Stimulated activated effector memory CD8-positive, alpha-beta T cell treated with anti-CD3 and anti-CD28 coated beads, Interleukin-12 subunit alpha, Interleukin-12 subunit beta, amount 100 ng/mL, for 72 hours (primary cell): Measurements from ENCODE around the gene DNAJC4.

Source experiments
- ATAC-seq: fragments of 150-1000 bp; cut with Tn5 transposase; 2 replicates; pipeline ENCODE4 v1.10.0; 2021
- DNase-seq, 2 donors: peaks; one replicate each; pipeline ENCODE4 v3.0.0; 2021 to 2022; ENCODE audit warnings: low spot score in 2 of 2
- H3K27ac Mint-ChIP-seq: one replicate; pipeline ENCODE4 v1.8.0; 2022; ENCODE audit warnings: mild to moderate bottlenecking, mixed read lengths
- H3K36me3 Mint-ChIP-seq: one replicate; pipeline ENCODE4 v1.8.0; 2022; ENCODE audit warnings: mild to moderate bottlenecking, mixed read lengths
- H3K4me1 Mint-ChIP-seq: one replicate; pipeline ENCODE4 v1.8.0; 2022; ENCODE audit warnings: mixed read lengths
- H3K4me3 Mint-ChIP-seq: one replicate; pipeline ENCODE4 v1.8.0; 2022; ENCODE audit warnings: mild to moderate bottlenecking, mixed read lengths
- H3K9me3 Mint-ChIP-seq: one replicate; pipeline ENCODE4 v1.8.0; 2022; ENCODE audit warnings: mixed read lengths

The DNAJC4 gene

GRCh38 chr11:64253043-64253442 lies 22.7 kb downstream of the DNAJC4 start:
- Mint-ChIP-seq H3K36me3 (peaks cover 28% of the 10 kb centered on the region), H3K9me3 (no peaks in the 10 kb centered on the region), H3K27ac (no peak overlapping the region), H3K4me3 (peak overlapping the region; percentile 94), H3K4me1 (peaks cover 22% of the 10 kb centered on the region)
- ATAC-seq (no peak), DNase-seq (no peak)

- ATAC-seq = no peak
- Mint-ChIP-seq H3K4me3 (no peak overlapping the region), H3K4me1 (peaks cover 20% of the 10 kb centered on the region), H3K9me3 (no peaks in the 10 kb centered on the region), H3K36me3 (peaks cover 31% of the 10 kb centered on the region), H3K27ac (peak overlapping the region; percentile 70)
- DNase-seq = no peak
Measured at GRCh38 chr11:64253481-64253880, 23.1 kb downstream of the DNAJC4 start.

- H3K4me3 Mint-ChIP-seq = no peak overlapping the region
- H3K36me3 Mint-ChIP-seq = peaks cover 29% of the 10 kb centered on the region
- H3K4me1 Mint-ChIP-seq = peaks cover 24% of the 10 kb centered on the region
- peak overlapping the region; percentile 70 for H3K27ac Mint-ChIP-seq
- DNase-seq (no peak), ATAC-seq (no peak)
- H3K9me3 Mint-ChIP-seq = no peaks in the 10 kb centered on the region
Measured at GRCh38 chr11:64254326-64254725, 24.0 kb downstream of the DNAJC4 start.

- Mint-ChIP-seq H3K9me3 (no peaks in the 10 kb centered on the region), H3K4me1 (peaks cover 34% of the 10 kb centered on the region), H3K4me3 (no peak overlapping the region), H3K36me3 (peaks cover 40% of the 10 kb centered on the region), H3K27ac (no peak overlapping the region)
- DNase-seq (no peak), ATAC-seq (no peak)
Measured at GRCh38 chr11:64255135-64256128, 25.1 kb downstream of the DNAJC4 start.

- Mint-ChIP-seq H3K9me3 (no peaks in the 10 kb centered on the region), H3K36me3 (peaks cover 47% of the 10 kb centered on the region), H3K4me3 (no peak overlapping the region), H3K27ac (no peak overlapping the region), H3K4me1 (peaks cover 30% of the 10 kb centered on the region)
- ATAC-seq (no peak), DNase-seq (no peak)
Measured at GRCh38 chr11:64256300-64256699, 26.0 kb downstream of the DNAJC4 start.

- Mint-ChIP-seq H3K4me3 (no peak overlapping the region), H3K27ac (no peak overlapping the region), H3K36me3 (peaks cover 55% of the 10 kb centered on the region), H3K4me1 (peaks cover 28% of the 10 kb centered on the region), H3K9me3 (no peaks in the 10 kb centered on the region)
- ATAC-seq = no peak
- DNase-seq = no peak
Measured at GRCh38 chr11:64258356-64258755, 28.0 kb downstream of the DNAJC4 start.

- ATAC-seq = no peak
- Mint-ChIP-seq H3K4me1 (peaks cover 23% of the 10 kb centered on the region), H3K27ac (peak overlapping the region; percentile 90), H3K36me3 (peaks cover 55% of the 10 kb centered on the region), H3K9me3 (no peaks in the 10 kb centered on the region), H3K4me3 (no peak overlapping the region)
- no peak for DNase-seq
Measured at GRCh38 chr11:64258946-64259532, 28.7 kb downstream of the DNAJC4 start.

GRCh38 chr11:64259533-64260067 lies 29.3 kb downstream of the DNAJC4 start:
- Mint-ChIP-seq H3K9me3 (no peaks in the 10 kb centered on the region), H3K4me3 (peak overlapping the region; percentile 31), H3K4me1 (peaks cover 22% of the 10 kb centered on the region), H3K36me3 (peaks cover 55% of the 10 kb centered on the region), H3K27ac (peak overlapping the region; percentile 90)
- DNase-seq (no peak), ATAC-seq (peak; percentile 49)

- ATAC-seq = peak; percentile 56
Measured at GRCh38 chr11:64260147-64260708, 29.9 kb downstream of the DNAJC4 start.

GRCh38 chr11:64261556-64262080 lies 31.3 kb downstream of the DNAJC4 start:
- no peak for DNase-seq
- H3K27ac Mint-ChIP-seq = no peak overlapping the region
- peaks cover 22% of the 10 kb centered on the region for H3K4me1 Mint-ChIP-seq
- no peak overlapping the region for H3K4me3 Mint-ChIP-seq
- H3K9me3 Mint-ChIP-seq = no peaks in the 10 kb centered on the region
- H3K36me3 Mint-ChIP-seq = peaks cover 47% of the 10 kb centered on the region
- no peak for ATAC-seq

More at GRCh38 chr11:64260147-64260708, 29.9 kb downstream of the DNAJC4 start:
- no peak for DNase-seq
- H3K4me3 Mint-ChIP-seq = peak overlapping the region; percentile 31
- H3K9me3 Mint-ChIP-seq = no peaks in the 10 kb centered on the region
- H3K4me1 Mint-ChIP-seq = peaks cover 22% of the 10 kb centered on the region
- H3K27ac Mint-ChIP-seq = peak overlapping the region; percentile 90
- H3K36me3 Mint-ChIP-seq = peaks cover 55% of the 10 kb centered on the region

- no peaks in the 10 kb centered on the region for H3K9me3 Mint-ChIP-seq
- H3K27ac Mint-ChIP-seq = peak overlapping the region; percentile 23
- DNase-seq (no peak), ATAC-seq (no peak)
- H3K4me1 Mint-ChIP-seq = peaks cover 23% of the 10 kb centered on the region
- no peak overlapping the region for H3K4me3 Mint-ChIP-seq
- H3K36me3 Mint-ChIP-seq = peaks cover 45% of the 10 kb centered on the region
Measured at GRCh38 chr11:64262271-64263002, 32.1 kb downstream of the DNAJC4 start.

- Mint-ChIP-seq H3K4me3 (no peak overlapping the region), H3K36me3 (peaks cover 45% of the 10 kb centered on the region), H3K9me3 (no peaks in the 10 kb centered on the region), H3K4me1 (peaks cover 31% of the 10 kb centered on the region), H3K27ac (peak overlapping the region; percentile 23)
- ATAC-seq (no peak), DNase-seq (no peak)
Measured at GRCh38 chr11:64263021-64263946, 32.9 kb downstream of the DNAJC4 start.

GRCh38 chr11:64263947-64264317 lies 33.6 kb downstream of the DNAJC4 start:
- H3K36me3 Mint-ChIP-seq = peaks cover 51% of the 10 kb centered on the region
- ATAC-seq (no peak), DNase-seq (no peak)
- H3K4me1 Mint-ChIP-seq = peaks cover 38% of the 10 kb centered on the region
- H3K9me3 Mint-ChIP-seq = no peaks in the 10 kb centered on the region
- peak overlapping the region; percentile 60 for H3K27ac Mint-ChIP-seq
- no peak overlapping the region for H3K4me3 Mint-ChIP-seq

- Mint-ChIP-seq H3K27ac (peak overlapping the region; percentile 60), H3K9me3 (no peaks in the 10 kb centered on the region), H3K4me3 (no peak overlapping the region), H3K36me3 (peaks cover 51% of the 10 kb centered on the region), H3K4me1 (peaks cover 38% of the 10 kb centered on the region)
- ATAC-seq (no peak), DNase-seq (no peak)
Measured at GRCh38 chr11:64264371-64264852, 34.1 kb downstream of the DNAJC4 start.
